AG09309 (cell line): ENCODE data around the gene ITGB8.

ENCODE experiments used
- DNase-seq: peaks from one replicate; pipeline ENCODE4 v3.0.0-alpha.2; 2010; ENCODE audit warnings: low read depth
- H3K4me3 ChIP-seq: 2 replicates; pipeline ENCODE4 v1.5.1; 2011; ENCODE audit warnings: mild to moderate bottlenecking, low read depth, low read length, moderate library complexity; ENCODE audit not compliant: control insufficient read depth
- CTCF ChIP-seq: IDR thresholded peaks from 2 replicates; pipeline ENCODE4 v1.5.1; 2011; ENCODE audit warnings: mild to moderate bottlenecking, low read depth, low read length, inconsistent platforms; ENCODE audit not compliant: insufficient read depth, control insufficient read depth; ENCODE audit errors: missing control alignments

ITGB8 gene

GRCh38 chr7:20456701-20457100 is 126.0 kb downstream of the ITGB8 start:
- no peak for DNase-seq
- no peak overlapping the region for H3K4me3 ChIP-seq
- no peak for TF ChIP-seq CTCF

DNA sequence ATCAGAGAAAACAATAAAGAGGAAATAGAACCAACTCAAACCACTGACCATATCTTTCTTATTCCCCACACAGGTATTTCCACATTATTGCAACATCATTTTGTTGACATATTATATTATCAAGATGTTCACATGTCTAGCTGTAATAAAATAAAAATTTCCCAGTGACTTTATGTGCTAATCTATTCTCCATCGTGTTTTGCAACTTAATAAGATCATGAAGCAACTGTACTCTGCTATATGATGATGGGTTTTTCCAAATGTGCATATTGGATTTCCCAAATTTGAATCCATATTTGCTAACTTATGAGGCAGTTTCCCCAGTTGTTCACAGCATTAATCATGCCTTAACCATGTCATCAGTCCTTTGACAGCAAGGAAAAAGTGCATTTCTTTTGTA is 127.8 kb downstream of the ITGB8 start:
- no peak for DNase-seq
- H3K4me3 ChIP-seq: no peak overlapping the region
- TF ChIP-seq CTCF: no peak

DNA sequence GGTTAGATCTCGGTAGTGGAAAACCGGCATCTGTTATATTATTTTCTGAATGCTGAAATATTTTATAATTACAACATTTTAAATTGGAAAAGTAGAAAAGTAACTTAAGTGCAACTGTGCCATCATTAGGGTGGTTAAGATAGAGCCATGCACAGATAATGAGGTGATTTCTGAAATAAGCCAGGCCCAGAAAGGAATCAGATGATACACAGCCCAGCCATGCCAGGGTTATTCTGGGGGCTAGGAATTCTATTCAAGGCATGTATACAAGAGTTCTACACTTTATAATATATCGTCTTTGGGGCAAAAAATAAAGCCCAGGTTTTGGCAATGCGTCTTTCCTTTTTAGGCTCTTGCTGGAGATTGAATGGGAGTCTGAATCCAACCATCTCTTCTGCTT is 128.7 kb downstream of the ITGB8 start:
- TF ChIP-seq CTCF: no peak
- no peak for DNase-seq
- no peak overlapping the region for H3K4me3 ChIP-seq

DNA sequence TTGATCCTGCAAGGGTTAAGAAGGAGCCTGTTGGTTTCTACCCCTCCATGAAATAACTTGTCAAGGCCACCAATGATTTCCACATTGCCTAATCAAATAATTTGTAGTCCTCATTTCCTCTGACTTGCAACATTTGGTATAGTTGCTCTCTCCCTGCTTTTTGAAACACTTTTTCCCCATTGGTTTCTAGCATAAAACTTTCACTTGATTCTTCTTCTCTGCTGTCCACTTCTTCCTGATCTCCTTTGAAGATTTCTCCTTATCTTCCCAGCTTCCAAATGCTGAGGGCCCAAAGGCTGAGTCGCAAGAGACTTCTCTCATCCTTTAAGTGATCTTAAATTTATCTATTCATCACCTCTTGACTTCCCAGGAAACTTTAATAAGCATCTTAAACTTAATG is 134.2 kb downstream of the ITGB8 start:
- H3K4me3 ChIP-seq: no peak overlapping the region
- no peak for DNase-seq
- TF ChIP-seq CTCF: no peak
